ENCODE measurements around the gene ATG7. TPM values are rescaled to one million over a fixed set of nuclear protein-coding genes. Genes with fewer than 3 reads are reported as not detected.

The ATG7 gene
- total RNA-seq, 3 donors from 2014 or later (not counting 1 experiment from before 2014, with no cell fraction given) = 55.3 to 72.9 (median 68.6) TPM

- Mint-ChIP-seq H3K4me3 (no peak overlapping the region), H3K36me3 (no peaks in the 10 kb centered on the region), H3K27me3 (ENCODE audit: low read depth in 2 of 2) (no peaks in the 10 kb centered on the region), H3K27ac (no peak overlapping the region), H3K9me3 (no peaks in the 10 kb centered on the region), H3K4me1 (peaks cover 20 to 28% of the 10 kb centered on the region in 2 donors)
- no peaks in the 10 kb centered on the region for H3K27me3 ChIP-seq (ENCODE audit: control insufficient read depth, insufficient read depth, low read length)
- no peaks in the 10 kb centered on the region for H3K4me1 ChIP-seq (ENCODE audit: control insufficient read depth, insufficient read depth, low read length)
- no peak overlapping the region for H3K4me3 ChIP-seq (ENCODE audit: low read length)
- 94% methylated on average over 5 of the region's 5 CpGs for WGBS (ENCODE audit: insufficient coverage)
- H3K36me3 ChIP-seq (ENCODE audit: control insufficient read depth, insufficient read depth, low read length) = peaks cover 3% of the 10 kb centered on the region
- intact Hi-C loops (cut with micrococcal nuclease) = no loop called here
- no peak for DNase-seq
- H3K9me3 ChIP-seq (ENCODE audit: control insufficient read depth, insufficient read depth, low read length) = no peaks in the 10 kb centered on the region
- no peak for TF ChIP-seq CTCF (IDR thresholded peaks at IDR 0.05)
- H3K27ac ChIP-seq (ENCODE audit: low read length) = no peak overlapping the region
- no peak for ATAC-seq
Measured at GRCh38 chr3:11390411-11391131, 118.4 kb downstream of the ATG7 start.

GRCh38 chr3:11391174-11391879 lies 119.1 kb downstream of the ATG7 start:
- Mint-ChIP-seq H3K4me3 (no peak overlapping the region), H3K4me1 (peaks cover 20 to 28% of the 10 kb centered on the region in 2 donors), H3K9me3 (no peaks in the 10 kb centered on the region), H3K27me3 (ENCODE audit: low read depth in 2 of 2) (no peaks in the 10 kb centered on the region), H3K27ac (peak overlapping the region in 1 of 2 donors; percentile 3), H3K36me3 (no peaks in the 10 kb centered on the region)
- no peaks in the 10 kb centered on the region for H3K9me3 ChIP-seq (ENCODE audit: control insufficient read depth, insufficient read depth, low read length)
- ATAC-seq (no peak), DNase-seq (no peak)
- peaks cover 3% of the 10 kb centered on the region for H3K36me3 ChIP-seq (ENCODE audit: control insufficient read depth, insufficient read depth, low read length)
- WGBS (ENCODE audit: insufficient coverage) = 79% methylated on average over 6 of the region's 6 CpGs
- no peak overlapping the region for H3K27ac ChIP-seq (ENCODE audit: low read length)
- no peak for TF ChIP-seq CTCF (IDR thresholded peaks at IDR 0.05)
- no peaks in the 10 kb centered on the region for H3K27me3 ChIP-seq (ENCODE audit: control insufficient read depth, insufficient read depth, low read length)
- H3K4me3 ChIP-seq (ENCODE audit: low read length) = no peak overlapping the region
- intact Hi-C loops (cut with micrococcal nuclease) = no loop called here
- no peaks in the 10 kb centered on the region for H3K4me1 ChIP-seq (ENCODE audit: control insufficient read depth, insufficient read depth, low read length)

- peak overlapping the region in 1 of 2 donors; percentile 3 for H3K27ac Mint-ChIP-seq
- DNase-seq = no peak
- Histone ChIP-seq H3K4me1 (ENCODE audit: control insufficient read depth, insufficient read depth, low read length) (no peaks in the 10 kb centered on the region), H3K9me3 (ENCODE audit: control insufficient read depth, insufficient read depth, low read length) (no peaks in the 10 kb centered on the region), H3K27me3 (ENCODE audit: control insufficient read depth, insufficient read depth, low read length) (no peaks in the 10 kb centered on the region), H3K27ac (ENCODE audit: low read length) (no peak overlapping the region), H3K36me3 (ENCODE audit: control insufficient read depth, insufficient read depth, low read length) (peaks cover 3% of the 10 kb centered on the region), H3K4me3 (ENCODE audit: low read length) (no peak overlapping the region)
- intact Hi-C loops (cut with micrococcal nuclease) = no loop called here
- no peaks in the 10 kb centered on the region for H3K27me3 Mint-ChIP-seq (ENCODE audit: low read depth in 2 of 2)
- ATAC-seq = no peak
- no peaks in the 10 kb centered on the region for H3K36me3 Mint-ChIP-seq
- H3K4me3 Mint-ChIP-seq = no peak overlapping the region
- H3K4me1 Mint-ChIP-seq = peaks cover 20 to 28% of the 10 kb centered on the region in 2 donors
- no peaks in the 10 kb centered on the region for H3K9me3 Mint-ChIP-seq
- 35% methylated on average over 3 of the region's 3 CpGs for WGBS (ENCODE audit: insufficient coverage)
- TF ChIP-seq CTCF (IDR thresholded peaks at IDR 0.05) = no peak
Measured at GRCh38 chr3:11392014-11392859, 120.0 kb downstream of the ATG7 start.

Data from natural killer cell (primary cell).